Motor neuron (in vitro differentiated cells): ENCODE measurements around the gene ACTR8. TPM values are rescaled to one million over a fixed set of nuclear protein-coding genes. Genes with fewer than 3 reads are reported as not detected.

Experiments
- ATAC-seq, 8 experiments: fragments of 200-7000 bp; cut with Tn5 transposase; replicated peaks in 6 of 8; 2 replicates each; pipeline ENCODE4 v1.8.0; 2021; ENCODE audit warnings: mild to moderate bottlenecking in 8 of 8, moderate library complexity in 8 of 8
- H3K27ac ChIP-seq, 2 donors: fragments of 250-450 bp; sonication (Bioruptor Pico); 2 replicates each; pipeline ENCODE4 v1.9.0; 2021; ENCODE audit warnings: antibody characterized with exemption in 2 of 2, mild to moderate bottlenecking in 2 of 2, moderate library complexity in 1 of 2
- H3K4me1 ChIP-seq, 2 donors: fragments of 250-450 bp; sonication (Bioruptor Pico); replicated peaks in 1 of 2; 2 replicates each; pipeline ENCODE4 v1.6.1; 2021; ENCODE audit warnings: antibody characterized with exemption in 2 of 2, mild to moderate bottlenecking in 2 of 2, moderate library complexity in 1 of 2
- H3K4me3 ChIP-seq, 5 donors: fragments of 250-450 bp; sonication (Bioruptor Pico); 2 replicates each; pipeline ENCODE4 v1.9.0; 2021; ENCODE audit warnings: antibody characterized with exemption in 5 of 5, mild to moderate bottlenecking in 5 of 5, moderate library complexity in 4 of 5
- WGBS, 10 experiments: fragments of 450-650 bp; shearing (Covaris generic); methylation state at CpG; one replicate each; pipeline ENCODE4 v1.0.0; 2022; 5-methylcytosine and 5-hydroxymethylcytosine counted together
- in situ Hi-C, 9 experiments: fragments of 400-800 bp; cut with MboI; loops; one replicate each; pipeline ENCODE4 v1.15.0; 2021; ENCODE audit warnings: low sequenced_read_pairs in 9 of 9, low pct_unique_long_range_greater_than_20kb in 2 of 9; ENCODE audit not compliant: unreplicated experiment in 9 of 9
- total RNA-seq, 8 experiments: library from RNA; unstranded; fragments of 300-600 nt; gene quantifications; 2 replicates each; pipeline versions ENCODE4 v1.2.3 to v1.2.4, GENCODE V29; 2022

Gene ACTR8
- total RNA-seq, 8 experiments from 2014 or later, result 26.2 to 50.9 (median 32.5) TPM

- in situ Hi-C loops, result no loop called here
- Histone ChIP-seq H3K4me3 (peak overlapping the region; percentile 55 to 89 (median 76)), H3K4me1 (peaks cover 15% of the 10 kb centered on the region in 2 donors), H3K27ac (peak overlapping the region; percentile 80 to 85)
- WGBS, 10 experiments, result 0 to 9% (median 1%) methylated on average over 2 to 17 of the region's 21 CpGs
- peak in 4 of 8 experiments; percentile 1 to 2 (median 2) for ATAC-seq
Observed at GRCh38 chr3:53890726-53891475, 8.9 kb upstream of the ACTR8 start.

DNA sequence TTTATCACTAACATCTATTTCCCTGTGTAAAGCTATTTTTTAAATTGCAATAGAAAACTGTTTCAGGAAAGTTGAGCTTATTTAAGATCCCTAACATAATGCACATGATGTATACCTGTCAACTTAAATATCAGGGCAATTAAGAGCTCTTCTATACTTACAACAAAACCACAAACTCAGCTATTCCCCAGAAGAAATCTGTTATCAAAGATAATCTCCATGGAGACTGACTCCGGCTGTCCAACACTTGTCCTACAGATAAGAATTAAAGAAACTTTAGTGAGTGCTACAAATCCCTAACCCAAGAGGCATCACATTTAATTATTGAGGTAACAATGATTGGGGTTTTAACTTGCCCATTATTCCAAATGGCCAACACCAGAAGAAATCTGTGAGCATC lies 6.3 kb upstream of the ACTR8 start:
- 80 to 100% (median 100%) methylated on average over 1 of the region's 1 CpG; no CpG with 5 or more reads in 4 of the 10 experiments for WGBS, 10 experiments
- Histone ChIP-seq H3K4me1 (peaks cover 15% of the 10 kb centered on the region in 2 donors), H3K4me3 (no peak overlapping the region), H3K27ac (no peak overlapping the region)
- in situ Hi-C loops, result no loop called here
- no peak for ATAC-seq

GRCh38 chr3:53887446-53887845 lies 5.5 kb upstream of the ACTR8 start:
- Histone ChIP-seq H3K4me1 (peaks cover 8 to 11% of the 10 kb centered on the region in 2 donors), H3K27ac (no peak overlapping the region), H3K4me3 (no peak overlapping the region)
- ATAC-seq, result no peak
- in situ Hi-C loops, result no loop called here

DNA sequence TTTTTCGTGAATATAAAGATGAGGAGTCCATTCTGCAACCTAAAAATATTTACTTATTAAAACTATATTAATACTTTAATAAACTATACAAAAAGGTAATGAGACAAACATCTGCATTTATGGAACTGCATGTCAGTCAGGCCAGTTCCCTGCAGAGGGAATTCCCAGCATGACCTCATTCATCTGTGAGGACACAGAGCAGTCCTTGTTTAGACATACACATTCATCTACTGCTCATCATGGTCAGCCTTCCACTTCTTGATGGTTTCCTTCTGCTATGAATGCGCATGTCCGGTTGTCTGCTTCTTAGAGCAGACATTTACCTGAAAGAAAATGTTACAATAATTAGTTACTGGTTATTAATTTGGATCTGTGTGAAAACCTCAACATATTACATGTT lies 3.3 kb upstream of the ACTR8 start:
- no peak for ATAC-seq
- no peak overlapping the region for H3K4me3 ChIP-seq
- in situ Hi-C loops, result no loop called here
- WGBS, 10 experiments, result 80 to 100% (median 98%) methylated on average over 1 to 3 of the region's 3 CpGs; no CpG with 5 or more reads in 1 of the 10 experiments
- no peak overlapping the region for H3K27ac ChIP-seq
- peaks cover 10% of the 10 kb centered on the region in 2 donors for H3K4me1 ChIP-seq

DNA sequence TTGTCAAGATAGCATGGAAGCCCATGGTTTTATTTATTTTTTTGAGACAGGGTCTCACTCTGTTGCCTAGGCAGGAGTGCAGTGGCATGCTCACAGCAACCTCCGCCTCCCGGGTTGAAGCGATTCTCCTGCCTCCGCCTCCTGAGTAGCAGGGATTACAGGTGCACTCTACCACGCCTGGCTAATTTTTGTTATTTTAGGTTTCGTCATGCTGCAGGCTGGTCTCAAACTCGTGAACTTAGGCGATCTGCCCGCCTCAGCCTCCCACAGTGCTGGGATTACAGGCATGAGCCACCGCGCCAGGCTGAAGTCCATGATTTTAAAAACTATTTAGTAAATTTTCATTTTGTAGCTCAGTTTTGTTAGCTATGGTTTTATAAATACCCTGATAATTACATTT lies 2.7 kb upstream of the ACTR8 start:
- ATAC-seq, result no peak
- whole genome bisulfite sequencing, 10 experiments, result 95 to 100% (median 97%) methylated on average over 3 to 10 of the region's 11 CpGs; no CpG with 5 or more reads in 3 of the 10 experiments

GRCh38 chr3:53883008-53883407 lies 1.1 kb upstream of the ACTR8 start:
- ATAC-seq, result no peak
- WGBS, 10 experiments, result 80 to 100% (median 94%) methylated on average over 1 to 4 of the region's 4 CpGs; no CpG with 5 or more reads in 1 of the 10 experiments
- Histone ChIP-seq H3K4me3 (no peak overlapping the region), H3K27ac (no peak overlapping the region), H3K4me1 (peaks cover 7 to 9% of the 10 kb centered on the region in 2 donors)
- in situ Hi-C loops, result no loop called here

More for the DNA sequence above, 2.7 kb upstream of the ACTR8 start:
- peaks cover 7 to 9% of the 10 kb centered on the region in 2 donors for H3K4me1 ChIP-seq
- in situ Hi-C loops, result no loop called here
- no peak overlapping the region for H3K27ac ChIP-seq
- no peak overlapping the region for H3K4me3 ChIP-seq

- in situ Hi-C loops, result no loop called here
- H3K4me3 ChIP-seq, result peak overlapping the region; percentile 62 to 96 (median 88)
- no peak for ATAC-seq
- WGBS, 10 experiments, result 0 to 100% (median 58%) methylated on average over 1 to 8 of the region's 10 CpGs
- peaks cover 7 to 9% of the 10 kb centered on the region in 2 donors for H3K4me1 ChIP-seq
- no peak overlapping the region for H3K27ac ChIP-seq
Observed at GRCh38 chr3:53880396-53881345, 1.3 kb downstream of the ACTR8 start.

DNA sequence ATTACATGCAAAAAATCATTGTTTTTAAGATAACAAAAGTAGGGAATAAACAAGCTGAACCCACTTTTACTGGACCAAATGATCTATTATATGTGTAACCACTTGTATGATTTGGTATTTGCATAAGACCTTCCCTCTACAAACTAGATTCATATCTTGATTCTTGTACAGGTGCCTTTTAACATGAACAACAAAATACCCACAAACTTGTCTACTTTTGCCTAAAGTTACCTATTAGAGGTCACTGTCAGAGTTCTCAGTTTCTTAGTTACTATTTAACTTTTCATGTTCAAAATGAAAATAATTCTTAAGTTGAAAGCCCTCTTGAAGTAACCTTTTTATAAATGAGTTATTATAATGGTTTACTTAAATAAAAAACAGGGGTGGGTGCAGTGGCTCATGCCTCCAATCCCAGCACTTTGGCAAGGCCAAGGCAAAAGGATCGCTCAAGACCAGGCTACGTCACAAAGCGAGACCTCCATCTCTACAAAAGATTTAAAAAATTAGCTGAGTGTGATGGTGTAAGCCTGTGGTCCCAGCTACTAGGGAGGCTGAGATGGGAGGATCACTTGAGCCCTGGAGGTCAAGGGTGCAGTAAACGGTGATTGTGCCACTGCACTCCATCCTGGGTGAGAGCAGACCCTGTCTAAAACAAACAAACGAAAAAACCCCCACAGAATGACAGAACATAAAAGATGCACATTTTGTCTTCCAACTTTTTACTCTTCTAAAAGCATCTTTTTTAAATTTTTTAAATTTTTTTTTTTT lies 16.0 kb downstream of the ACTR8 start:
- no peaks in the 10 kb centered on the region for H3K4me1 ChIP-seq
- in situ Hi-C loops, result no loop called here
- no peak overlapping the region for H3K27ac ChIP-seq
- no peak for ATAC-seq
- no peak overlapping the region for H3K4me3 ChIP-seq
- 60 to 100% (median 96%) methylated on average over 1 to 5 of the region's 5 CpGs; no CpG with 5 or more reads in 2 of the 10 experiments for WGBS, 10 experiments

- Histone ChIP-seq H3K27ac (no peak overlapping the region), H3K4me1 (no peaks in the 10 kb centered on the region), H3K4me3 (no peak overlapping the region)
- peak in 3 of 8 experiments; percentile 95 to 98 (median 96) for ATAC-seq
- 60 to 86% (median 67%) methylated on average over 1 of the region's 1 CpG; no CpG with 5 or more reads in 7 of the 10 experiments for WGBS, 10 experiments
- in situ Hi-C loops, result no loop called here
Observed at GRCh38 chr3:53863145-53863544, 18.8 kb downstream of the ACTR8 start.

GRCh38 chr3:53862241-53862640 lies 19.7 kb downstream of the ACTR8 start:
- Histone ChIP-seq H3K27ac (no peak overlapping the region), H3K4me3 (no peak overlapping the region), H3K4me1 (no peaks in the 10 kb centered on the region)
- ATAC-seq, result no peak
- in situ Hi-C loops, result no loop called here
- WGBS, 10 experiments, result 70 to 100% (median 92%) methylated on average over 1 to 3 of the region's 3 CpGs; no CpG with 5 or more reads in 1 of the 10 experiments

- WGBS, 10 experiments, result 6 to 100% (median 87%) methylated on average over 1 to 4 of the region's 4 CpGs
- no peak overlapping the region for H3K27ac ChIP-seq
- no peak for ATAC-seq
- H3K4me1 ChIP-seq, result no peaks in the 10 kb centered on the region
- no peak overlapping the region for H3K4me3 ChIP-seq
- in situ Hi-C loops, result no loop called here
Observed at GRCh38 chr3:53860196-53860595, 21.8 kb downstream of the ACTR8 start.

DNA sequence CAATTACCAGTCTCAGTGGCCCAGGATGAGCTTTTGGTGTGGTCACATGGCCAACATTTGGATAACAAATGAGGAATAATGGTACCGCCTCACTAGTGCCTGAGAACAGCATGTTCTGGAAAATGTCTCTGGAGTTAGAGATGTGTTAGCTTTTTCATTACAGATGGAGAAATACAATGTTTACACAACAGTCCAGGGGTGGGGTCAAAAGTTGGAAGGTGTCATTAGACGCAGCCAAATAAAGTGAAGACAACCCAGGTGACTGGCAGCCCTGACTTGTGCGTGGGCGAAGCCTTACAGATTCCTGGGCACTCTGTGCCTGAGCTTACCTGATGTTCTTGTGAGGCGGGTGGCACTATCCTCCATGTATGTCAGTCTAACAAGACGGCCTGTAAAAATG lies 22.8 kb downstream of the ACTR8 start:
- Histone ChIP-seq H3K4me1 (no peaks in the 10 kb centered on the region), H3K4me3 (no peak overlapping the region), H3K27ac (no peak overlapping the region)
- WGBS, 10 experiments, result 80 to 95% (median 92%) methylated on average over 2 to 5 of the region's 6 CpGs; no CpG with 5 or more reads in 3 of the 10 experiments
- peak in 1 of 8 experiments; percentile 22 for ATAC-seq
- in situ Hi-C loops, result no loop called here
